KOPT-K1 (cell line): Measurements from ENCODE around the gene SMAD7.

Experiments used
- H3K27ac ChIP-seq: fragments of 200-600 bp; sonication (generic); 2 replicates; pipeline ENCODE4 v1.5.1; 2016; ENCODE audit warnings: antibody characterized with exemption, mild to moderate bottlenecking, low read depth, low read length; ENCODE audit not compliant: poor library complexity, severe bottlenecking
- H3K36me3 ChIP-seq: fragments of 200-600 bp; sonication (generic); 2 replicates; pipeline ENCODE4 v1.5.1; 2017; ENCODE audit warnings: antibody characterized with exemption, mild to moderate bottlenecking, low read length, moderate library complexity; ENCODE audit not compliant: insufficient read depth
- H3K9me3 ChIP-seq: fragments of 200-600 bp; sonication (generic); 2 replicates; pipeline ENCODE4 v1.5.1; 2017; ENCODE audit warnings: antibody characterized with exemption, low read length, mild to moderate bottlenecking; ENCODE audit not compliant: insufficient read depth, poor library complexity, severe bottlenecking

SMAD7 gene

DNA sequence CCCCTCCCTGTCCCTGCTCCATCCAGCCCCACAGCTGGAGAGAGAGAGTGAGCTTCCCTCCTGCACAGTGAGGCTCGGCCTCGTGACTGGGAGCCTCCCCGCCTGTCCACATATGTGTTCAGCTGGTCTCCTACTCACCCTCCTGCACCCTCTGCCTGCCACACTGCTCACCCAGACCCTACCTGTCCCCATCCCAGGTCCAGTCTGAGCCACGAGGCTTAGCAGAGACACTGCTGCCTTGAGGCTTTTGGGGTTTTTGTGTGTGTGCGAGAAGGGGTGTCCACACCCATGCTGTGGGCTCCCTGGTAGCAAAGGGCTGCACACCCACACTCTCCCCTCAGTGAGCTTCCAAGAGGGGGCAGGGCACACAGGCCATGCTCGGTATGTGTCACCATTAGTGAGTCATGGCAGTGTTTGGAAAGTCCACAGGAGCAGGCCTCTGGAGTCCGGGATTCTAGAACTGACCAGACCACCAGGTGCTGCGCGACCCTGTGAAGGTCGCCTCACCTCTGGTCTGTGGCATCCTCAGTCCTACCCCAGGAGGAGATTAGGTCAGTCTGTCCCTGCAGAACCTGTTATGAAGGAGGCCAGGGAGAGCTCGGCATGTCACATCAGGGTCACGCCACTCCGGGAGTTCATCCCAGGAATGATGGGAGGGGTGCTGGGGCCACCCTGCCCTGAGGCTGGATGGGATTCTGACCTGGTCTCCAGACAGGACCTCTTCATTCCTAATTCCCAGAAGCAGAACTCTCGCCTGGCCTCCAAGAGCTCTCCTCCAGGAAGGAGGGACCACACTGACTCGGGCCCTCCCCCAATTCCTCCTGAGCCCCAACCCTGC, 39.9 kb upstream of the SMAD7 start:
- H3K27ac ChIP-seq: no peak overlapping the region
- no peaks in the 10 kb centered on the region for H3K9me3 ChIP-seq
- no peaks in the 10 kb centered on the region for H3K36me3 ChIP-seq

GRCh38 chr18:48989304-48990303, 38.8 kb upstream of the SMAD7 start:
- H3K27ac ChIP-seq: no peak overlapping the region
- no peaks in the 10 kb centered on the region for H3K9me3 ChIP-seq

DNA sequence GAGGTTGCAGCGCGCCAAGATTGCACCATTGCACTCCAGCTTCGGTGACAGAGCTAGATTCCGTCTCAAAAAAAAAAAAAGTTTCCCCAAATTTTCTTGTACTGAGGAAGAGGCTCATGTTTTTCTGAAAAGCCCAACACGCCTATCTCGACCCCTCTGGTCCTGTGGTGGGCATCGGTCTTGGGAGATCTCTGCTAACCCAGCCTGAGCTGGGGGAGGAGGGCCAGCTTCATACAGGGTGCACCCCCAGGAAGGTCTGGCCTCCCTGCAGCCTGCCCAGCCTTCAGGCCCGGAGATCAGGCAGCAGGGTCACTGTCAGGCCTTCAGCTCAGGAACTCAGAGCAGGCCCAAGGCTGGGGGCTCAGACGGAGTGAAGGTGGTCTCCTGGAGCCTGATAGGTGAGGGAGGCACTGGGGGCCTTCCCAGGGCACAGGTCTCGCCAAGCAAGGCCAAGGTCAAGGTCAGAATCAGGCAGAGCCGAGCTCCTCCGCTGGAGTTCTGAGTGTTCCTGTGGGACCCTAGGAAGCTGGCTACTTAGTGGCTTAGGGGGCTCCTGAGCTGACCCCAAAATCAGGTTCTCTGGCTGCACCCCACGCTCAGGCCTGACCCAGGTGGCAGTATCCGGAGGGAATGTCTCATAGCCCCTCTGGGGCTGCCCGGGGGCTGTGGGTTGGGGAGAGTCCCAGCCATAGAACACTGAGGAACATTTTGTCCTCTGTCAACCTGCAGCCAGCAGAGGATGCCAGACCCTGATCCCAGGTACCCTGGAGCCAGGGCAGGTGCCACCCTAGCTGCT, 37.9 kb upstream of the SMAD7 start:
- H3K9me3 ChIP-seq: no peaks in the 10 kb centered on the region

More at GRCh38 chr18:48989304-48990303, 38.8 kb upstream of the SMAD7 start:
- no peaks in the 10 kb centered on the region for H3K36me3 ChIP-seq

DNA sequence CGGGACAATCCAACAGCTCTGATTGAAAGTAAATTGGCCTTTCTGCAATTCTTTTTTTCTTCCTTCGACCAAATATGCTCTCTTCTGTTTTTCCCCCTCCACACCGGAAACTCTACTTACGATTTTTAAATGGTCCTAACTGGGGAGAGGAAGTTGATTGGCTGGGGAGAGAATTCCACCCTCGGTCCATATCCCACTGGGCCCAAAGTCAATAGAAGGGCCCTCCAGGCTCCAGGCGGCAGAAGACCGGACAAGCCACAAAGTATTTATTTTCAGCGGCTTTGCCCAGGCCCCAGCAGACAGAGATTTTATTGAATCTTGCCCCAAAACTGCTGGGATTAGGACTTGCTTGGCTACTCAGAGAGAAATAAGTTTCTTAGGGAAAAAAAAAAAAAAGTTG, 37.1 kb upstream of the SMAD7 start:
- H3K27ac ChIP-seq: no peak overlapping the region

More for the DNA sequence above, 37.9 kb upstream of the SMAD7 start:
- Histone ChIP-seq H3K27ac (no peak overlapping the region), H3K36me3 (no peaks in the 10 kb centered on the region)

DNA sequence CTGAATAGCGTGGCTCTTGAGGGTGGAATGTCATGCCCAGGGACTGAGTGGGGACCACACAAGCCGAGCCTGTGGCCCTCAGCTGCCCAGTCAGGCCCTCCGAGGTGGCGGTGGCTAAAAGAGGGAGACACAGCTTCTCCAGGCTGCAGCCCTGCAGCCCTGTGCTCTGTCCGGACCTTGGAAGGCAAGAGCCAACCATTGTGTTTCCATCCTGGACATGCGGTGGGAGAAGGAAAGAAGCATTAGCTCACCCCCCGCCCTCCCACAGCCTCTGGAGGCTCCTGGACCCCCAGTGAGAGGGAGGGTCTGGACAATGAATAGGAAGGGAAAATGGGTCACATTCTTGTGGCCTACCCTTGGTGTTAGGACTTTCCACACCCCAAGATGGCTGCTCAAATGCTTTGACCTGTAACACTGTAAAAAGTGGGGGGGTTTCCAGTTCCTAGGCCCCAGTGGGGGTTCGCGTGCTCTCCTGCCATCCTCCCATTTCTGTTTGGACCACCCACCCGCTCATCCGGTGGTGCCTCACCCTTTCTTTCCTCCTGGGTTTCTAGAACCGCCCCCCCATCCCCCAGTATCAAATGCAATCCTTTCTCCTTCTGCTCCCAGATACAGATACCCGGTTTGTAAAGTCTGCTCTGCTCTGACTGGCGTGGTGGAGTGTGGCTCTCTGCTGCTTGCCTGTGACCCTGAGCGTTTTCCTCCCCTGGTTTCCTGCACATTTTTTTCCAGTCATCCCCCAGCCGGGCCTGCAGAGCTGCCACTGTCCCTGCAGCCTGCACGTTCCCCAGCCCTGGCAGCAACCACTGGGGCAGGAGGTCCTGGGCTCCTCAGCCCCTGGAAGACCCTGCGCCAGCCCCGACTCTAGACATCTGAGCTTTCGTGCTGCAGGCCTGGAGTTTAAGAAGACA, 36.3 kb upstream of the SMAD7 start:
- Histone ChIP-seq H3K36me3 (no peaks in the 10 kb centered on the region), H3K9me3 (no peaks in the 10 kb centered on the region), H3K27ac (no peak overlapping the region)

More for the DNA sequence above, 37.1 kb upstream of the SMAD7 start:
- no peaks in the 10 kb centered on the region for H3K9me3 ChIP-seq
- H3K36me3 ChIP-seq: no peaks in the 10 kb centered on the region

DNA sequence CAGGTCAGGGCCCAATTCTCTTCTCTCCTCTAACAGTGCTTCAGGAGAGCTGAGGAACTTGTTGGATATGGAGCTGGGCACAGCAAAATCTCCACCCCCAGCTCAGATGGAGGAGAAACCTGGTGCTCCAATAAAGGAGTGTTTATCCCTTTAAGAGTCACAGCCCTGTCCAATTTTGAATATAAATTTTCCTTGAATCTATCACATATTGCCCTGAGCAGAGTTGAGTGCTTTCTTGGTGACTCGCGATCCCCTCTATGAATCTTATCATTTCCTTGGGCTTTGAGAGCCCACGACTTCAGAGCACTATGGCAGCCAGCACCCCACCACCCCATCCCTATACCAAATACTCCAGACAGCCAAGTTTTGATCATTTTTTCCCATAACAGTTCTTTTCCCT, 34.4 kb upstream of the SMAD7 start:
- no peak overlapping the region for H3K27ac ChIP-seq
- H3K36me3 ChIP-seq: no peaks in the 10 kb centered on the region
- H3K9me3 ChIP-seq: no peaks in the 10 kb centered on the region

DNA sequence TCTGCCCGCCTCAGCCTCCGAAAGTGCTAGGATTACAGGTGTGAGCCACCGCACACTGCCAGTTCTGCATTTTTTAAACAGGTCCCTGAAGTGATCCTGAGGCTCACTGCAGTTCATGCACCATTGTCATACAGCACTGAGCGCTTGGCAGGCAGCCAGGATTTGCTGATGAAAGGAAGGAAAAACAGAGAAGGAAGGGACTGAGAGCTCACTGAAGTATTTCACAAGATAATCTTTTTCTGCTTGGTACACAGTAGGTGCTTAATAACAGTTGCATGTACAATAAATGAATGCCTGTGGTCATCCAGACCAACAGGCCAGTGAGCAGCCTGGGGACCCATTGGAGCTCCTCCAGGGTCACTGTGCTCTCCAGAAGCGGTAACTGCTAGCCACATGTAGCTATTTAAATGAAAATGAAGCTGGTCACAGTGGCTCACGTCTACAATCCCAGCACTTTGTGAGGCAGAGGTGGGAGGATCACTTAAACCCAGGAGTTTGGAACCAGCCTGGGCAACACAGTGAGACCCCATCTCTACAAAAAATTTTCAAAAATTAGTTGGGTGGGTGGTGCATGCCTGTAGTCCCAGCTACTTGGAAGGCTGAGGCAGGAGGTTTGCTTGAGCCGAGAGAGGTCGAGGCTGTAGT, 33.1 kb upstream of the SMAD7 start:
- no peak overlapping the region for H3K27ac ChIP-seq
- H3K36me3 ChIP-seq: no peaks in the 10 kb centered on the region
- no peaks in the 10 kb centered on the region for H3K9me3 ChIP-seq

DNA sequence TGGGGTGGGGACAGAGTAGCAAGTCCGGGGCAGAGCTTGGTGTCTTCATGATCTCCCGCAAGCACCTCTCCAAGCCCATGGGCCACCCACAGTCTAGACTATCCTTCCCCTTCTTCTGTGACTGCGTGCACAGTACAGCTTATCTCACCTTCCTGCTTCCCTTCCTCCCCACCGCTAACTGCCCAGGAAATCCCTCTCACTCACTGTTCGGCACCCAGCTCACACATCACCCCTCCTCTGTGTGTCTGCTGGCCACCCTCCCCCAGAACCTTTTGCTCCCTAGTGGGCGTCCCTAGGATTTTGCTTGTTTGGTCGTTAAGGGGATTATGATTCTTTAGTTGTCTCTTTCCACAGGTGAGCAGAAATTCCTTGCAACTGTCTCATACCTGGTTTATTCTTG, 31.5 kb upstream of the SMAD7 start:
- Histone ChIP-seq H3K9me3 (no peaks in the 10 kb centered on the region), H3K36me3 (no peaks in the 10 kb centered on the region), H3K27ac (no peak overlapping the region)

DNA sequence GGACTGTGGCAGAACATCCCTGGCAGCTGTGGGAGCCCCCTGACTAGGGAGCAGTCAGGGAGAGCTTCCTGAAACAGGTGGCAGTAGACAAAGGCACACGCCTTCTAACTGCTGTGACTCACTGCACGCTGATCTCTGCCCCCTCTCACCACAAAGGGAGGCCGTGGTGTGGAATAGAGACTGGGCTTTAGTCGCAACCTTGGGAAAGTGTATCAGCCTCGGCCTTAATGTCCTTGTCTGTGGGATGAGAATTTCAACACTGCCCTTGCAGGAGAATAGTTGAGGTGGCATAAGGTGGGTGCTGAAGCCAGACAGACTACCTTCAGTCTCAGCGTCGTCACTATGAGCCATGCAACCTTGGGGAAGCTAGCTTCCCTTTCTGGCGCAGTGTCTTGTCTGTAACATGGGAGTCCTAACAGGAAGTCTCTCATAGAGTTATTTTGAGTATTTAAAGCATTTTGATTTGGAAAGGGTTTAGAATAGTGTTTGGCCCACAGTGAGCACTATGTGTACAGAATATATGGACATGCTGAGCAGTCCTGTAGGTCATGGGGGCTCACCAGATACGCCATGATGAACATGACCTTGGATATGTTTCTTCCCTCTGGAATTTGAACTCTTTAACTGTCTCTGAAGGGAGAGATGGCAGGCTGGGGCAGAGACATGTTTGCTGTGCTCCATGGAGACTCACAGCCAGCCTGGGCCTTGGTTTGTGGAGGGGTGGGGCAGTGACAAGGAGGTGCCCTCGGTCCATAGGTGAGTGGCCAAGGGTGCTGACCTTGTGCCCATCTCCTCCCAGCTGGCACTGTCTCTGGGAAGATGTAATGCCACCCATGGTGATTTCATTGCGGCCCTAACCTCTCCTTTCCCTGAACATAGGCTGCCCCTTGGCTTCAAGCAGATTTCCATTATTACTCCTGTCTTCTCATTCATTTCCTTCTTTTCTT, 29.5 kb upstream of the SMAD7 start:
- Histone ChIP-seq H3K36me3 (no peaks in the 10 kb centered on the region), H3K9me3 (no peaks in the 10 kb centered on the region), H3K27ac (no peak overlapping the region)

GRCh38 chr18:48977914-48978313, 27.1 kb upstream of the SMAD7 start:
- H3K36me3 ChIP-seq: no peaks in the 10 kb centered on the region
- no peaks in the 10 kb centered on the region for H3K9me3 ChIP-seq
- no peak overlapping the region for H3K27ac ChIP-seq

DNA sequence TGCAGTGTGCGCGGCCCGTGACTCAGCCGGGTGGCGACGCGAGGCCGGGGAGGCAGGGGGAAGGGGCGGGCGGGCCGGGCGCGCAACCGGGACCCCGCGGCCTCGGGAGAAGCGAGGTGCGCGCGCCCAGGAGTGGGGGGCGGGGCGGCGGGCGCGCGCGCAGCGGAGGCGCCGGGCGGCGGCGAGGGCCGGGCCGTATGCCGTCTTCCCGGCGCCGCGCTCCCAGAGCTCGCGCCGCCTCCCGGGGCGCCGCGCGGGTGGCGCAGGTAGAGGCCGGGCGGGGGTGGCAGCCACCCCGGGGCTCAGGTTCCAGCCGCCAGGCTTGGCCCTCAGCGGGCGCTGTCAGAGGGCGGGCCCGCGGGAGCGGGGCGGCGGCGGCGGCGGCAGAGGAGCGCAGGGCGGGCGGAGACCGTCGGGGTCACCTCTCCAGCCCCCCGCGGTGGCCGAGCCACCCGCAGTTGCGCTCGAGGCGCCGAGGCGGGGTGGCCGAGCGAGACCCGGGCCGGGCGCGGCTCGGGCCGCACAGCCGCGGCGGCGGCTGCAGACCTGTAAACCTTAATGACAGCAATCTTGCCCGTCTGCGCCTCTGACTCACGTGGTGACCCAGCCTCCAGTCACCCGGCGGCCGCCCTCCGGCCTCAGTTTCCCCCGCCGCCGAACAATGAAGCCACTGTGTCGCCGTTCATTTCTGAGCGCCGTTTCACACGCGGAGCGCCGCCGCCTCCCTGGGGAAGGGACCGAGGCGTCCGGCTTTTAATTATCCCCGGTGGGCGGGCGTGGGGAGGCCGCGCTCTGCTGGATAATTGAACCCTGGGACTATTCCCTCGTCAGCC, 25.3 kb upstream of the SMAD7 start:
- Histone ChIP-seq H3K36me3 (no peaks in the 10 kb centered on the region), H3K27ac (no peak overlapping the region)

More for the DNA sequence above, 25.3 kb upstream of the SMAD7 start:
- H3K9me3 ChIP-seq: no peaks in the 10 kb centered on the region
